HEK293T (cell line): ENCODE data around the gene SLC6A19.
"Not testable (repeated sequence)": the region's sequence is repeated elsewhere in the genome, so short reads cannot be mapped to it uniquely, and the experiment has no call there.

Source experiments
- CTCF ChIA-PET: fragments of 350-600 bp; formaldehyde crosslinking; extraction: SDS; loops from one replicate; lab custom pipeline; 2021; ENCODE audit warnings: antibody characterized with exemption, inconsistent platforms; lab: Yijun Ruan, JAX
- POLR2A ChIA-PET: fragments of 350-600 bp; formaldehyde crosslinking; extraction: SDS; loops from one replicate; lab custom pipeline; 2020; ENCODE audit warnings: antibody characterized with exemption, inconsistent platforms; lab: Yijun Ruan, JAX
- DNase-seq: peaks from one replicate; pipeline ENCODE4 v3.0.0; 2012; ENCODE audit warnings: mixed read lengths; ENCODE audit errors: extremely low spot score
- ARNT ChIP-seq: fragments of 450-650 bp; IDR thresholded peaks from 2 replicates; pipeline ENCODE4 v1.6.1; 2017; ENCODE audit warnings: mild to moderate bottlenecking
- BHLHE40 ChIP-seq: fragments of 450-650 bp; IDR thresholded peaks from 2 replicates; pipeline ENCODE4 v1.6.1; 2016; ENCODE audit warnings: mild to moderate bottlenecking, moderate library complexity, borderline replicate concordance
- CTBP1 ChIP-seq: fragments of 450-650 bp; IDR thresholded peaks from 2 replicates; pipeline ENCODE4 v1.6.1; 2016; ENCODE audit warnings: borderline replicate concordance
- ELF4 ChIP-seq: fragments of 450-650 bp; IDR thresholded peaks from 2 replicates; pipeline ENCODE4 v1.6.1; 2017; ENCODE audit warnings: antibody characterized with exemption
- FOXA1 ChIP-seq: fragments of 450-650 bp; IDR thresholded peaks from 2 replicates; pipeline ENCODE4 v1.6.1; 2016; ENCODE audit warnings: mild to moderate bottlenecking
- FOXK2 ChIP-seq: fragments of 450-650 bp; IDR thresholded peaks from 2 replicates; pipeline ENCODE4 v1.6.1; 2016; ENCODE audit warnings: mild to moderate bottlenecking
- FOXM1 ChIP-seq: fragments of 450-650 bp; IDR thresholded peaks from 2 replicates; pipeline ENCODE4 v1.6.1; 2017; ENCODE audit warnings: mild to moderate bottlenecking, borderline replicate concordance
- HDGF ChIP-seq: fragments of 450-650 bp; IDR thresholded peaks from 2 replicates; pipeline ENCODE4 v1.6.1; 2017; ENCODE audit warnings: antibody characterized with exemption, borderline replicate concordance
- L3MBTL2 ChIP-seq: fragments of 450-650 bp; conservative IDR thresholded peaks from 2 replicates; pipeline ENCODE4 v1.6.1; 2016; ENCODE audit warnings: mild to moderate bottlenecking
- LEF1 ChIP-seq: fragments of 450-650 bp; IDR thresholded peaks from 2 replicates; pipeline ENCODE4 v1.6.1; 2017; ENCODE audit warnings: mild to moderate bottlenecking, borderline replicate concordance
- NFRKB ChIP-seq: fragments of 450-650 bp; IDR thresholded peaks from 2 replicates; pipeline ENCODE4 v1.6.1; 2016; ENCODE audit warnings: mild to moderate bottlenecking, moderate library complexity
- SP1 ChIP-seq: fragments of 450-650 bp; IDR thresholded peaks from 2 replicates; pipeline ENCODE4 v1.6.1; 2017
- SUZ12 ChIP-seq: fragments of 450-650 bp; IDR thresholded peaks from 2 replicates; pipeline ENCODE4 v1.6.1; 2016; ENCODE audit warnings: mild to moderate bottlenecking
- TARDBP ChIP-seq: fragments of 450-650 bp; IDR thresholded peaks from 2 replicates; pipeline ENCODE4 v1.6.1; 2016
- ZNF384 ChIP-seq: fragments of 450-650 bp; IDR thresholded peaks from 2 replicates; pipeline ENCODE4 v1.6.1; 2016
- TF ChIP-seq, protein P1 (sequence below): fragments of 450-650 bp; IDR thresholded peaks from 2 replicates; pipeline ENCODE4 v1.6.1; 2016

Gene SLC6A19

DNA sequence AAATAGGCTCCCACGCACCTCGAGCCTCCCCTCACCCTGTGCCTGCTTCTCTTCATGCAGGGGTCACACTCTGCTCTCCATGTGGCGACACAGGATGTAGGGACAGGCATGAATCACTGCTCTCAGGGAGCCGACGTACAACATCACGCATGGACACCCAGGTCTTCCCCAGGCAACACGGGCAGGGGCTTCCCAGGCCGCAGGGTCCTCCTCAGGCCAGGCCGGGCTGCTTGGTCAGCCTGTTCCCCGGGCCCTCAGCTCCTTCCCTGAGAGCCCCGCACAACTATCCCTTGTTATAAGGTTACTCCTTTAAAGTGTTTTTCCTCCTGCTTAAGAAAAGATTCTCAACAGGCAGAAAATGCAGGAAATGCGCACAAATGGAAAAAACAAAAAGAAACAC lies 24.8 kb downstream of the SLC6A19 start:
- no peak for TF ChIP-seq SUZ12
- no peak for TF ChIP-seq NFRKB
- no peak for TF ChIP-seq L3MBTL2
- no peak for TF ChIP-seq HDGF
- no peak for TF ChIP-seq BHLHE40
- TF ChIP-seq ELF4 = no peak
- TF ChIP-seq FOXA1 = no peak
- TF ChIP-seq FOXM1 = no peak
- no peak for TF ChIP-seq SP1
- TF ChIP-seq ARNT = no peak
- no peak for TF ChIP-seq LEF1
- TF ChIP-seq ZNF384 = no peak
- TF ChIP-seq CTBP1 = no peak
- TF ChIP-seq, protein P1, sequence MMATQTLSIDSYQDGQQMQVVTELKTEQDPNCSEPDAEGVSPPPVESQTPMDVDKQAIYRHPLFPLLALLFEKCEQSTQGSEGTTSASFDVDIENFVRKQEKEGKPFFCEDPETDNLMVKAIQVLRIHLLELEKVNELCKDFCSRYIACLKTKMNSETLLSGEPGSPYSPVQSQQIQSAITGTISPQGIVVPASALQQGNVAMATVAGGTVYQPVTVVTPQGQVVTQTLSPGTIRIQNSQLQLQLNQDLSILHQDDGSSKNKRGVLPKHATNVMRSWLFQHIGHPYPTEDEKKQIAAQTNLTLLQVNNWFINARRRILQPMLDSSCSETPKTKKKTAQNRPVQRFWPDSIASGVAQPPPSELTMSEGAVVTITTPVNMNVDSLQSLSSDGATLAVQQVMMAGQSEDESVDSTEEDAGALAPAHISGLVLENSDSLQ = no peak
- no peak for TF ChIP-seq TARDBP
- CTCF ChIA-PET = no interaction called here
- DNase-seq = no peak
- POLR2A ChIA-PET = no interaction called here

DNA sequence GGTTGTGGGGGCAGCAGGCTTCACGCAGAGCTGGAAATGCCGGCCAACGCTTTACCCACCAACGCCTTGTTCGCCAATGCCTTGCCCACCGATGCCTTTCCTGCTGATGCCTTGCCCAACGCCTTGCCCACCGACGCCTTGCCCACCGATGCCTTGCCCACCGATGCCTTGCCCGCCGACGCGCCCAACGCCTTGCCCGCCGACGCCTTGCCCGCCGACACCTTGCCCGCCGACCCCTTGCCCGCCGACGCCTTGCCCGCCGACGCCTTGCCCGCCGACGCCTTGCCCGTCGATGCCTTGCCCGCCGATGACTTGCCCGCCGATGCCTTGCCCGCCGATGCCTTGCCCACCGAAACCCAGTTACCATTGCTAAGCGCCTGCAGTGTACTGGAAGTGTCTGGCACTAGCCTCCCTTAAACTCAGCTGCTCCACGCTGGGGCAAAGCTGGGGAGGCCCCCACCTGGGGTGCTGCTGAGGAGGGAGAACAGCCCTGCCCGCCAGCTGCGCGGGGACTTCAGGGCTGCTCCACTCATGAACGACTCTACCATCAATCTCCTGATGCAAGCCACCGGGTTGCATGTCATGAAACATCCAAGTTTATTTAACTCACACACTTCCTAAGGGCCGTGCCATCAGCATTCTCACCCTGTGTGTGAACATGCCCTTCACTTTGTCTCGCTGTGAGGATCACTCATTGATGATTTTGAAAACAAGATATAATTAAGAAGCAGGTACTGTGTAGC lies 25.6 kb downstream of the SLC6A19 start:
- ChIA-PET POLR2A (no interaction called here), CTCF (interaction anchor here (0.6 kb wide), 1 partner anchor 431 kb away, joined by 4 read pairs; no protein-coding TSS in a partner anchor)
- DNase-seq = no peak
- no peak for TF ChIP-seq BHLHE40
- TF ChIP-seq FOXK2 = no peak
- no peak for TF ChIP-seq ZNF384
- no peak for TF ChIP-seq FOXA1
- no peak for TF ChIP-seq ARNT
- TF ChIP-seq LEF1 = no peak
- TF ChIP-seq, protein P1 = no peak
- no peak for TF ChIP-seq NFRKB
- no peak for TF ChIP-seq FOXM1

DNA sequence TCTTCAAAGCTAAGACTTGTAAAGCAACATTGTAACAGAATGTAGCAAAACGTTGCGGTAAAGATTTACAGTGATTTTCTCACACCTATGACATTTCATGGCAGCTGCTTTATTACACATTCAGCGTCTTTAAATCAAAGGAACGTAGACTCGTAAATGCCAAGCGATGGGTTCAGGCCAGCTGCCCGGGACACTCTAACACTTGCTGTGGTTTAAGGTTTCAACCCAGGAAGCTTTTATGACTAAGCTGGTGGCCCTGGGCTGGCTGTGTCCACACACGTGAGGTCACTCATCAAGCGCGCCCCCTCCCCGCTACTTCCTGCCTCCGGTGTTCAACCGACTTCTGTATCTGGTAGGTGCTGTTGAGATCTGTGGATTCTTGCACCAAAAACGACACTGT lies 26.3 kb downstream of the SLC6A19 start:
- TF ChIP-seq CTBP1 (no peak; the same call in 1 of the 2 replicates), ZNF384 (no peak), BHLHE40 (no peak), L3MBTL2 (no peak), ELF4 (no peak)
- TF ChIP-seq, protein P1 = peak; percentile 58
- POLR2A ChIA-PET = no interaction called here
- peak; percentile 47 for DNase-seq
- CTCF ChIA-PET = interaction anchor here (0.6 to 0.8 kb wide), 2 partner anchors 23 to 430 kb away, joined by 3 to 4 read pairs; no protein-coding TSS in a partner anchor

DNA sequence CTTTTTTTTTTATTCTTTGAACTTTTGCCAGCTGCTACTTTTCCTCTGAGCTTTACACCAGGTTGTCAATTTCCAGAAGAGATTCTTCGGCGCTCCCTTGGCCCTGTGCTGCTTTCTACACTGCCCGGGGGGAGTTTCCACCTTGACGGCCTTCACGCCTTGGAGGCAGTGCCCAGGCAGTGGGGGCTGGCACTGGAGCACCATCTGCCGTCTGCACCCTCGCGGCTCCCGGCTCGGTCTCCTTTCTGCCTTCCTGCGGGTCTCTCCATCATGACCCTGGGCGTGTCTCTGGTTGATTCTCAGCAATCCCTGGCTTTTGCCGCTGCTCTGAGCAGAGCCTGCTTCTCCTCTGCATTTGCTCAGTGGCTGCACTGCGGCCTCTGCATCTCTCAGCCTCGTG lies 26.7 kb downstream of the SLC6A19 start:
- DNase-seq = no peak
- POLR2A ChIA-PET = no interaction called here
- CTCF ChIA-PET = interaction anchor here (0.6 to 0.8 kb wide), 2 partner anchors 23 to 430 kb away, joined by 3 to 4 read pairs; no protein-coding TSS in a partner anchor
- TF ChIP-seq, protein P1 = no peak
- TF ChIP-seq L3MBTL2 (no peak), TARDBP (no peak), LEF1 (no peak), BHLHE40 (no peak), FOXK2 (no peak), ARNT (no peak), FOXM1 (no peak), SUZ12 (no peak), NFRKB (no peak), ELF4 (no peak), SP1 (no peak), FOXA1 (no peak), HDGF (no peak), ZNF384 (no peak), CTBP1 (no peak)

DNA sequence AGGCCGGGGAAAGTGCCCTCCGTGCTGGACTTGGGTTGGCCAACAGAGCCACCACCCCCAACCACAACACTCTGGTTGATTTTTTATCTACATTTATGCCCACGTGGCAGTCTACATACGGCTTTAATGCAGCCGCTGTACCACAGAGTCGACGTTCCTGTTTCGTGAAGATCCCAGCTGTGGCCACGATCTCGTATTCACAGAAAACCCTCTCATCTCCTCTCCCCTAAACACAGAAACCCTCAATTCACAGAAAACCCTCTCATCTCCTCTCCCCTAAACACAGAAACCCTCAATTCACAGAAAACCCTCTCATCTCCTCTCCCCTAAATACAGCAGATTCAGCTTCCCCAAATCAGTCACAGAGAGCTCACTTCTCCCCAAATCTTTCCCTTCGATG lies 27.6 kb downstream of the SLC6A19 start:
- POLR2A ChIA-PET, CTCF ChIA-PET, DNase-seq: not testable (repeated sequence)

DNA sequence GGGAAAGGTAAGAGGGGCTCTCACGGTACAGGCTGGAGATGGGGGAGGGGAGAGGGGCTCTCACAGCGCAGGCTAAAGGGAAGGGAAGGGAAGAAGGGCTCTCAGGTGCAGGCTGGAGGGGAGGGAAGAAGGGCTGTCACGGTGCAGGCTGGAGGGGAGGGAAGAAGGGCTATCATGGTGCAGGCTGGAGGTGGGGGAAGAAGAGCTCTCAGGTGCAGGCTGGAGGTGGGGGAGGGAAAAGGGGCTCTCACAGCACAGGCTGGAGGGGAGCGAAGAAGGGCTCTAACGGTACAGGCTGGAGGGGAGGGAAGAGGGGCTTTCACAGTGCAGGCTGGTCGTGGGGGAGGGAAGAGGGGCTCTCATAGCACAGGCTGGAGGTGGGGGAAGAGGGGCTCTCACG lies 28.4 kb downstream of the SLC6A19 start:
- no peak for DNase-seq

More for the DNA sequence above, 28.4 kb downstream of the SLC6A19 start:
- CTCF ChIA-PET = interaction anchor here (0.6 kb wide), 1 partner anchor 219 kb away, joined by 4 read pairs; no protein-coding TSS in a partner anchor
- POLR2A ChIA-PET = no interaction called here
- TF ChIP-seq TARDBP (no peak), LEF1 (no peak)
